ENCODE data around the gene DNAH2. TPM values are rescaled to one million over a fixed set of nuclear protein-coding genes. Genes with fewer than 3 reads are reported as not detected.
A peak's percentile ranks its signal among the peaks of the same experiment; 100 is the strongest.

Gene DNAH2
- total RNA-seq, 4 donors from 2014 or later, result under 0.01 to 0.10 (median 0.05) TPM; not detected in 1

DNA sequence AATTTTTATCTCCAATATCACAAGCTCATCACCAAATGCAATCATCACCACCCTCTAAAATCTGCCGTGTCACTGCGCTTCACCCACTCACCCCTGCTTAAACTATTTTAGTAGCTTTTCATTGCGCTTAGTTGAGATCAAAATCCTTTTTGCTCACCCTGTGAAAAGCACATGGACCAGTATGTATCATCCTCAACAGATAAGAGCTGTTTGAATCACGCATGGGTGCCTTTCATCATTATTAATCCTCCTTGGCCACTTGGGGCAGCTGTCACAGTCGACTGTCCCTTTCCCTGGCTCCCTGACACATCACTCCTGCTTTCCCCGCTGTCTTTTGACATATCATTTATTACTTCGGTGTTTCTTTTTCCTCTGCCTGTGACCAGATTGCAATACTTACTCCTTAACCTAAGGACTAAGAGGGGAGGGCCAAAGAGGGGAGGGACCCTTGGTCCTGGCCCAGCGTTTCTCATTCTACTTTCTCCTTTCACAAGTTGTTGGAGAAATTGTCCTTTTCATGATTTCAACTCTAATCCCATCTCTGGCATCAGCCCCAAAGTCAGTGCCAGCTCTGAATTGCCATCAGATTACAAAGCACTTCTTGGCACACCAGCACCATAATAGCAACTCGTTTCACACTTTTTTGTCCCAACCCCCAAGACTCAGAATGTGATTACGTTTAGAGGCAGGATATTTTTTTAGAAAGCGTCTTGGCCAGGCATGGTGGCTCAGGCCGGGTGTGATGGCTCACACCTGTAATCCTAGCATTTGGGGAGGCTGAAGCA, 107.9 kb downstream of the DNAH2 start:
- intact Hi-C loops (cut with DNase I; ENCODE audit: low total_unique reads), result no loop called here
- H3K4me3 ChIP-seq (ENCODE audit: low read depth, poor library complexity, severe bottlenecking), result no peak overlapping the region
- DNase-seq (ENCODE audit: low spot score in 2 of 2), result peak in 1 of 2 donors; percentile 68
- TF ChIP-seq, protein P1, sequence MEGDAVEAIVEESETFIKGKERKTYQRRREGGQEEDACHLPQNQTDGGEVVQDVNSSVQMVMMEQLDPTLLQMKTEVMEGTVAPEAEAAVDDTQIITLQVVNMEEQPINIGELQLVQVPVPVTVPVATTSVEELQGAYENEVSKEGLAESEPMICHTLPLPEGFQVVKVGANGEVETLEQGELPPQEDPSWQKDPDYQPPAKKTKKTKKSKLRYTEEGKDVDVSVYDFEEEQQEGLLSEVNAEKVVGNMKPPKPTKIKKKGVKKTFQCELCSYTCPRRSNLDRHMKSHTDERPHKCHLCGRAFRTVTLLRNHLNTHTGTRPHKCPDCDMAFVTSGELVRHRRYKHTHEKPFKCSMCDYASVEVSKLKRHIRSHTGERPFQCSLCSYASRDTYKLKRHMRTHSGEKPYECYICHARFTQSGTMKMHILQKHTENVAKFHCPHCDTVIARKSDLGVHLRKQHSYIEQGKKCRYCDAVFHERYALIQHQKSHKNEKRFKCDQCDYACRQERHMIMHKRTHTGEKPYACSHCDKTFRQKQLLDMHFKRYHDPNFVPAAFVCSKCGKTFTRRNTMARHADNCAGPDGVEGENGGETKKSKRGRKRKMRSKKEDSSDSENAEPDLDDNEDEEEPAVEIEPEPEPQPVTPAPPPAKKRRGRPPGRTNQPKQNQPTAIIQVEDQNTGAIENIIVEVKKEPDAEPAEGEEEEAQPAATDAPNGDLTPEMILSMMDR (IDR thresholded peaks at IDR 0.05), result no peak
- no peak for TF ChIP-seq POLR2A (IDR thresholded peaks at IDR 0.05)
- WGBS, 2 donors, result 30 to 33% methylated on average over 12 of the region's 12 CpGs

DNA sequence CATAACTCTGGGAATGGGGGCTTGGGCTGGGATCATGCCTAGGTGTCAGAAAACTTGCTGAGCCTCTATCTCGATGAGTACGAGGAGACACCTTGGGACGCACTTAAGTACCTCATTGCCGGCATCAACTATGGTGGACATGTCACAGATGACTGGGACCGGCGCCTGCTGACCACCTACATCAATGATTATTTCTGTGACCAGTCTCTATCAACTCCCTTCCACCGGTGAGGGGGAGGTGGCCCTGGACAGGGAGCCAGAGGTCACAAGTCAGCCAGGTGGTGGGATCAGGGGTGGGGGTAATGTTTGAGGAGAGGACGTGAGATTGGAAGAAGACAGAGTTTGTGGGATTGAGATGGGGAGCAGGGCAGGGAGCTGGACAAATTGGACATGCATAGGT, 113.1 kb downstream of the DNAH2 start:
- intact Hi-C loops (cut with DNase I; ENCODE audit: low total_unique reads), result no loop called here

DNA sequence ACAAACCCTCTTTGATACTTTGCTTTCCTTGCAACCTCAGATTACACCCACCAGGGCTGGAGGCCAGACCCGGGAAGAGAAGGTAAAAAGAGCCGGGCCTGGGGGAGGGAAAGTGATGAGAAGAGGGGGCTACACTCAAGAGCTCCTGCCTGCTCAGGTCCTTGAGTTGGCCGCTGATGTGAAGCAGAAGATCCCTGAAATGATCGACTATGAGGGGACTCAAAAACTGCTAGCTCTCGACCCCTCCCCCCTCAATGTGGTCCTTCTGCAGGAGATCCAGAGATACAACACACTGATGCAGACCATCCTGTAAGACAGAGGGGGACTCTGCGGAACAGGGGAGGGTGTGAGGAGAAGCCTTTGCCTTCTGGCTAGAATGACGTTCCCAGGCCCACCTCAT, 113.7 kb downstream of the DNAH2 start:
- DNase-seq (ENCODE audit: low spot score in 2 of 2), result no peak
- WGBS, 2 donors, result 71 to 76% methylated on average over 7 of the region's 7 CpGs
- intact Hi-C loops (cut with DNase I; ENCODE audit: low total_unique reads), result no loop called here
- no peak overlapping the region for H3K4me3 ChIP-seq (ENCODE audit: low read depth, poor library complexity, severe bottlenecking)
- TF ChIP-seq POLR2A (IDR thresholded peaks at IDR 0.05), result no peak
- TF ChIP-seq, protein P1 (IDR thresholded peaks at IDR 0.05), result no peak

More for the DNA sequence above, 113.1 kb downstream of the DNAH2 start:
- peak in 1 of 2 donors; percentile 84 for DNase-seq (ENCODE audit: low spot score in 2 of 2)
- TF ChIP-seq, protein P1 (IDR thresholded peaks at IDR 0.05), result no peak
- TF ChIP-seq POLR2A (IDR thresholded peaks at IDR 0.05), result no peak
- WGBS, 2 donors, result 93 to 95% methylated on average over 8 of the region's 8 CpGs
- no peak overlapping the region for H3K4me3 ChIP-seq (ENCODE audit: low read depth, poor library complexity, severe bottlenecking)

DNA sequence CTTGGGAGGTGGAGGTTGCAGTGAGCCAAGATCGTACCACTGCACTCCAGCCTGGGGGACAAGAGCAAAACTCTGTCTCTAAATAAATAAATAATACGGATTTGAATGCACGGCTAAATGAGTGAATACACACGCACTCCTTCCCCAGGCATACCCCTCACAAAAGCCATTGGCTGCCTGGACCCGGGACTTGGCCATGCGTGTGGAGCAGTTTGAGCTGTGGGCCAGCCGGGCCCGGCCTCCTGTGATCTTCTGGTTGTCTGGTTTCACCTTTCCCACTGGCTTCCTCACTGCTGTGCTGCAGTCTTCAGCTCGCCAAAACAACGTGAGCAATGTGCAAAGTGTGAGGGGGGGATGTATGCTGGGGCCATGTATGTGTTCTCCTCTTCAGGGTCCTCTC, 114.9 kb downstream of the DNAH2 start:
- WGBS, 2 donors, result 85 to 92% methylated on average over 10 of the region's 10 CpGs
- intact Hi-C loops (cut with DNase I; ENCODE audit: low total_unique reads), result no loop called here
- TF ChIP-seq POLR2A (IDR thresholded peaks at IDR 0.05), result no peak
- TF ChIP-seq, protein P1 (IDR thresholded peaks at IDR 0.05), result no peak

DNA sequence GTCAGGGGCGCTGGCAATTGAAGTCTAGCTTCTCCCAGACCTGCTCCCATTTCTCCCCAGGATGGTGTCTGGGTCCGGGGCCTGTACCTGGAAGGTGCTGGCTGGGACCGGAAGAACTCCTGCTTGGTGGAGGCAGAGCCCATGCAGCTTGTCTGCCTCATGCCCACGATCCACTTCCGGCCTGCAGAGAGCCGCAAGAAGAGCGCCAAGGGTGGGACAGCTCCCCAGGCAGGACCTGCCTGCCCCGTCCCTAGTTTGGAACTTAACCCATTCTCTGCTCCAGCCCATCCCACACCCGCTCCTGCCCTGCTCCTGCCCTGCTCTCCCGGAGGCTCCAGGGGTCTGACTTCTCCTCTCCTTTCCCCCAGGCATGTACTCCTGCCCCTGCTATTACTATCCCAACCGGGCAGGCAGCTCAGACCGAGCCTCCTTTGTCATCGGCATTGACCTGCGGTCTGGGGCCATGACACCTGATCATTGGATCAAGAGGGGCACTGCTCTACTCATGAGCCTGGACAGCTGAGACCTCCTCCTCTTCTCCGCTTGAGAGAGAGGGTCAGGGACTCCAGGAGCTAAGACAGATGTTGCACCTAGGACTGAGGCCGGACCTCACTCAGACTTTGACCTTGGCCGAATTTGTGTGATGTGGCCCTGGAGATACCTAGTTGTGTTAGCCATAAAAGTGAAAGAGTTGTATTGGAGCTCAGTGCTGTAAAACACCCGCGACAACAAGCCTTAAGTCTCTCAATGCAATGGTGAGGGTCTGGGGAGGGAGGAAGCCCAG, 115.7 kb downstream of the DNAH2 start:
- DNase-seq (ENCODE audit: low spot score in 2 of 2), result peak in 1 of 2 donors; percentile 85
- TF ChIP-seq, protein P1 (IDR thresholded peaks at IDR 0.05), result no peak
- no peak for TF ChIP-seq POLR2A (IDR thresholded peaks at IDR 0.05)
- H3K4me3 ChIP-seq (ENCODE audit: low read depth, poor library complexity, severe bottlenecking), result no peak overlapping the region
- intact Hi-C loops (cut with DNase I; ENCODE audit: low total_unique reads), result no loop called here
- WGBS, 2 donors, result 34 to 40% methylated on average over 19 of the region's 19 CpGs

More for the DNA sequence above, 114.9 kb downstream of the DNAH2 start:
- peak in 1 of 2 donors; percentile 81 for DNase-seq (ENCODE audit: low spot score in 2 of 2)
- H3K4me3 ChIP-seq (ENCODE audit: low read depth, poor library complexity, severe bottlenecking), result no peak overlapping the region
